Brain microvascular endothelial cell (primary cell): Measurements from ENCODE around the gene CCDC146.

Source experiments
- DNase-seq: peaks from one replicate; pipeline ENCODE4 v3.0.0-alpha.2; 2020
- H3K27ac ChIP-seq: fragments of 250-450 bp; sonication (Bioruptor Pico); 2 replicates; pipeline ENCODE4 v1.5.1; 2020; ENCODE audit warnings: mild to moderate bottlenecking, moderate library complexity
- H3K27me3 ChIP-seq: fragments of 250-450 bp; sonication (Bioruptor Pico); replicated peaks from 2 replicates; pipeline ENCODE4 v1.5.1; 2020; ENCODE audit warnings: mild to moderate bottlenecking
- H3K36me3 ChIP-seq: fragments of 250-450 bp; sonication (Bioruptor Pico); replicated peaks from 2 replicates; pipeline ENCODE4 v1.5.1; 2020; ENCODE audit warnings: mild to moderate bottlenecking
- H3K4me3 ChIP-seq: 2 replicates; pipeline ENCODE4 v1.5.1; 2011; ENCODE audit warnings: low read depth, mild to moderate bottlenecking, control low read depth, low read length, moderate library complexity
- in situ Hi-C: cut with HindIII; loops from 2 replicates; pipeline ENCODE4 v1.10.0; 2017; ENCODE audit warnings: low sequenced_read_pairs, low pct_ligation_motif_present
- TF ChIP-seq, protein P1 (sequence below): IDR thresholded peaks from 2 replicates; pipeline ENCODE4 v1.5.1; 2011; ENCODE audit warnings: low read depth, mild to moderate bottlenecking, moderate library complexity, low read length, control low read depth, inconsistent platforms; ENCODE audit errors: missing control alignments

The CCDC146 gene

DNA sequence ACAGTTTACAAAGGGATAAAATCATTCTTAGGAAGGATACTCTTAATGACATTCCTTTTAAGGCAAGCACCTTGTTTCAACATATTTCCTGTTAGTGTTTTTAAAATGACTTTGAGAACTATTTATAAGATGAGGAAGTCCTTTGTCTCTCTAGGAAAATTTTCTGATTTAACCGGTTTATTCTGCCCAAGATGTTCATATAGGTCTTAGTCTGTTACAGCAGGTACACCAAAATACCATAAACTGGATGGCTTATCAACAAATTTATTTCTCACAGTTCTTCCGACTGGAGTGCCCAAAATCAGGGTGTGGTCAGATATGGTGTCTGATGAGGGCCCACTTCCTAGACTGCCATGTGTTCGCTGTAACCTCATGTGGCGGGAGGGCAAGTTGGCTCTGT is 215.8 kb downstream of the CCDC146 start:
- no peak for DNase-seq
- H3K36me3 ChIP-seq, result no peaks in the 10 kb centered on the region
- in situ Hi-C loops, result no loop called here
- no peak overlapping the region for H3K27ac ChIP-seq
- H3K4me3 ChIP-seq, result no peak overlapping the region
- TF ChIP-seq, protein P1, sequence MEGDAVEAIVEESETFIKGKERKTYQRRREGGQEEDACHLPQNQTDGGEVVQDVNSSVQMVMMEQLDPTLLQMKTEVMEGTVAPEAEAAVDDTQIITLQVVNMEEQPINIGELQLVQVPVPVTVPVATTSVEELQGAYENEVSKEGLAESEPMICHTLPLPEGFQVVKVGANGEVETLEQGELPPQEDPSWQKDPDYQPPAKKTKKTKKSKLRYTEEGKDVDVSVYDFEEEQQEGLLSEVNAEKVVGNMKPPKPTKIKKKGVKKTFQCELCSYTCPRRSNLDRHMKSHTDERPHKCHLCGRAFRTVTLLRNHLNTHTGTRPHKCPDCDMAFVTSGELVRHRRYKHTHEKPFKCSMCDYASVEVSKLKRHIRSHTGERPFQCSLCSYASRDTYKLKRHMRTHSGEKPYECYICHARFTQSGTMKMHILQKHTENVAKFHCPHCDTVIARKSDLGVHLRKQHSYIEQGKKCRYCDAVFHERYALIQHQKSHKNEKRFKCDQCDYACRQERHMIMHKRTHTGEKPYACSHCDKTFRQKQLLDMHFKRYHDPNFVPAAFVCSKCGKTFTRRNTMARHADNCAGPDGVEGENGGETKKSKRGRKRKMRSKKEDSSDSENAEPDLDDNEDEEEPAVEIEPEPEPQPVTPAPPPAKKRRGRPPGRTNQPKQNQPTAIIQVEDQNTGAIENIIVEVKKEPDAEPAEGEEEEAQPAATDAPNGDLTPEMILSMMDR, result no peak
- no peaks in the 10 kb centered on the region for H3K27me3 ChIP-seq

DNA sequence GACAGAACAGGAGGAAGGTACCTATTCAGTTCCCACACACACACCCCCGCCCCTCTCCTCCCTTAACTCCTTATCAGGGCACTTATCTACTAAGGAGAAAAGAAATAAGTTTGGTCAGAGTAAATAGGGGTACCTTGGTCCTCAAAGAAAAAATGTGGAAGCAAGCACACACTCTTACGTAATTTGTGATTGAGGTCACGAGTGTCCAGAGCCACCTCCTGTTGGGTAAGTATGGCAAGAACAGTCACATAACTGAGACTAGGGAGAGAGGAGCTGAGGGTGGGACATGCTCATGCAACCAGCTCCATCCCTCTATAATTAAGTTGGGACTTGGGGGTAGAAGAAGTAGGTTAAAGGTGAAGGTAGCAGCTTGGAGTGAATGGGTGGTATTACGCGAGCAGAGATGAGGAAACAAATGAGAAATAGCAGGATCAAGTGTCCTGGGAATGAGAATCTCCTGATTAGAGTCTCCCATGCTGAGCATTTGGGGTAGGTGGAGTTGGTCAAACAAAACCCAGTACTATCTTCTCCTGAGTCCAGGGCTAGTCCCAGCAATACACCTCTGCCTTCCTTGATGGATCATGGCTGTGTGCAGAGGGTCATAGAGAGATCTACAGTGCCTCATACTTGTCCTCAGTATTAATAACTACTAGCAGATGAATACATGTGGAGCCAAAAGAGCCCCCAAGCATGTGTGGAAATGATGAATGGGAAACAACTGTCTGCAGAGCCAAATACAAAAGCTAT is 216.6 kb downstream of the CCDC146 start:
- DNase-seq, result no peak
- no peak overlapping the region for H3K27ac ChIP-seq
- TF ChIP-seq, protein P1, result no peak
- no peaks in the 10 kb centered on the region for H3K36me3 ChIP-seq
- in situ Hi-C loops, result no loop called here
- H3K27me3 ChIP-seq, result no peaks in the 10 kb centered on the region
- no peak overlapping the region for H3K4me3 ChIP-seq

DNA sequence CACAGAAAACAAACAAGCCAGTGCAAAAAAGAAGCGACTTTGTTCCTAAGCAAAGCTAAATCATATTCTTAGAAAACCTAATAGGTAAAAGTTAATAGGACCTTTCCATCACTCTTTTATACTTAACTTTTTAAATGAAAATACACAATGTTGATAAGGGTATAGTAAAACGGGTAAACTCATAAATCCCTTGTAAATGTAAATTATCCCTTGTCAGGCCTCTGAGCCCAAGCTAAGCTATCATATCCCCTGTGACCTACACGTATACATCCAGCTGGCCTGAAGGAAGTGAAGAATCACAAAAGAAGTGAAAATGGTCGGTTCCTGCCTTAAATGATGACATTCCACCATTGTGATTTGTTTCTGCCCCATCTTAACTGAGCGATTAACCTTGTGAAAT is 217.3 kb downstream of the CCDC146 start:
- no peak for DNase-seq

More for the DNA sequence above, 217.3 kb downstream of the CCDC146 start:
- no peak overlapping the region for H3K4me3 ChIP-seq
- no peaks in the 10 kb centered on the region for H3K36me3 ChIP-seq
- TF ChIP-seq, protein P1, result no peak
- no peak overlapping the region for H3K27ac ChIP-seq
- in situ Hi-C loops, result no loop called here
- no peaks in the 10 kb centered on the region for H3K27me3 ChIP-seq
